Hematopoietic multipotent progenitor cell treated with erythropoietin and hydrocortisone succinate and interleukin-3 and kit ligand, for 4 days (in vitro differentiated cells): ENCODE data around the gene MAK.
"Not testable (repeated sequence)": the region's sequence is repeated elsewhere in the genome, so short reads cannot be mapped to it uniquely, and the experiment has no call there.

Source experiments
- DNase-seq: peaks from one replicate; pipeline ENCODE4 v3.0.0-alpha.2; 2015

MAK gene

DNA sequence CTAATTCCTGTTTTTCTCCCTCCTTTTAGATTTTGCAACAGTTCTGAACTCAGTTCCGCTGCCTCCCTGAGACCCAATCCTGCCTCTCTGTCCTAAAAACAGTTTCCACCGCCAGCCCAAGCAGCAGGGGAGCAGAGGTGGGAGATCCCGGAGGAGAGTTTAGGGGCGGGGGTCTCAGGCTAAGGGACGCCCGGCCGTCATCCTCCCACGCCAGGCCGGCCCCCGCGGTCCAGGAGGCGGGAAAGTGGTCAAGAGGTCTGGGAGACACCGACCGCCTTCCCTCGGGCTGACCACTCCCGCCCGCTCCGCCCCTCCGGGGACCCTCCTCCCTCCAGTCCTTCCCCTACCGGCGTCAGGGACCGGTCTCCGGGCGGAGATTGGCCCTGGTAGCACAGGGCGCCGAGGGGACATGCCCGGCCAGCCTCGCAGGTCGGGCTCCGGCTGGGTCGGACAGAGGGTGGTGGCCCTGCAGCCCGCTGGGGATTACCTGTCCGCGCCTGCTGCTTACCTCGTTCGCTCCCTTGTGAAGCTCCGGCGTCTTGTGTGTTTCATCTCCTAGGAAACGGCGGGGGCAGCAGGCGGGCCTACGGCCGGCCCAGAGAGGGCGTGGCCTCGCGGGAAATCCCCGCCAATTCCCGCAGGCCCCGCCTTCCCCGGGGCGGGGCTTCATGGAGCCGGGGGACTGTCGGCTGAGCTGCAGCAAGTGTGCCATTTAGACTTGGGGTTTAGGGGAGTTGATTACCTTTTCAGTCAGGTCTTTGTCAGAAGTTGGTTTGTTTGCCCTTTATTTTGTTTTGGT, at the start of gene MAK:
Gene MAK (minus strand): TSS at position 545 of the 799 bp plus-strand sequence. CDS start 7,891 bp downstream, outside the sequence.
- DNase-seq = peak; percentile 94

GRCh38 chr6:10886691-10887502, 48.6 kb upstream of the MAK start, which contains the start of gene SYCP2L:
SYCP2L (plus strand) TSS chr6:10887052; CDS start chr6:10887127, 75 bp downstream.
- peak; percentile 70 for DNase-seq

GRCh38 chr6:10886365-10886690, 48.0 kb upstream of the MAK start:
- not testable (repeated sequence) for DNase-seq

DNA sequence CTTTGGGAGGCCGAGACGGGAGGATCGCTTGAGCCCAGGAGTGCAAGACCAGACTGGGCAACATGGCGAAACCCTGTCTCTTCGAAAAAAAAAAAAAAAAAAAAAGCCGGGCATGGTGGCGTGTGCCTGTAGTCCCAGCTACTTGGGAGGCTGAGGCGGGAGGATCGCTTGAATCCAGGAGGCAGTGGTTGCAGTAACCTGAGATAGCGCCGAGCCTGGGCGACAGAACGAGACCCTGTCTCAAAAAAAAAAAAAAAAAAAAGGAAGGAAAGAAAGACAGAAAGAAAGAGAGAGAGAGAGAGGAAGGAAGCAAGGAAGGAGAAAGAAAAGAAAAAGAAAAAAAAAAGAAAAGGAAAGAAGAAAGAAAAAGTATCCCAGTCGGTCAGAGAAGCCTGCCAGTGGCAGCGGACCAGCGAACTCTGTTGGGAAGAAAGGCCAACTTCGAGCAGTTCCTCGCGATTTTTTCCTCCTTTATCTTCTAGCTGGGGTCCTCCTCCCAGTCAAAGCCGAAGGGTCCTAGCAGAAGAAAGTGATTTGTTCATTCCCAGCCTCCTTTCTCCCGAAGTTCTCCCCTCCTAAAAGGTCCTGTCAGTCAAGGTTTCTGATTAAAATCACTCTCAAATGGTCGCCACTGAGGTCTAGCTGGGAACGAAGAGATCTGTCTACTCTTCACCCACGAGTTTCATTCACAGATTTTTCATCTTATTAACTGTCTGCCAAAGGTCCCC, 46.1 kb upstream of the MAK start:
- DNase-seq = no peak

- DNase-seq = no peak
Measured at GRCh38 chr6:10883312-10884244, 45.2 kb upstream of the MAK start.

GRCh38 chr6:10882657-10883171, 44.4 kb upstream of the MAK start:
- DNase-seq = peak; percentile 34

- DNase-seq = not testable (repeated sequence)
Measured at GRCh38 chr6:10882253-10882630, 43.9 kb upstream of the MAK start.

DNA sequence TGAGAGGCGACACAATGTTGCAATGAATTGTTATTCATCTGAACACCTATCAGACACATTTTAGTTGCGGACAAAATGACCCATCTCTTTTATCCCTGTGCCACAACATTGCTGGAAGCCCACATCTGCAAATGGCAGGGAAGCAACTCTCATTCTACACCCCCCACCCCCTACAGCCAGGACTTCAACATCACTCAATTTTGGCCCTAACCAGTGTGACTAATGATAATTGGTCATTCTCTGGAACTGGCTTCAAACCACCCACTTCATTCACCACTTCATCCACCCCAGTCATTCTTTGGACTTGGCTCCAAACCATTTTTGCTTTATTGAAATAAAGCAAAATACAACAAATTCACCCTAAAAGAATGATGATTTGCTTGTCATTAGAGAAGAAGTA, 42.0 kb upstream of the MAK start:
- DNase-seq = no peak

DNA sequence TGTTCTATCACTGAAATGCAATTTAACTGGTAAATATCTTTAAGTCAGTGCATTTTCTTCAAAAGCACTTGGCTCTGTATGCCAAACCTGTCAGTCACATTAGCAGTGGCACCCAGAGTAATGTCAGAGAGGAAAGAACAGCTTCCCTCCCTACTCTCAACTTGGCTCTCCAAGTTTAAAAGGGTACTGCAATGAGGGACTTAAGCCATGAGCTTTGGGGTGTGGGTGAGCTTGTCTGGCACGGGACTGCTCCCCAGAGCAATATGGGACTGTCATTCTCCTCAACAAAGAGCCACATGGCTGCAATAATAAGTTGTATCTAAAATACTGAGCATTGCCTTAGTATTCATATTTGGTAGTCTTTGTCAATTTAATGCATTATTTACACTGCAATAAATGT, 39.5 kb upstream of the MAK start:
- DNase-seq = no peak

DNA sequence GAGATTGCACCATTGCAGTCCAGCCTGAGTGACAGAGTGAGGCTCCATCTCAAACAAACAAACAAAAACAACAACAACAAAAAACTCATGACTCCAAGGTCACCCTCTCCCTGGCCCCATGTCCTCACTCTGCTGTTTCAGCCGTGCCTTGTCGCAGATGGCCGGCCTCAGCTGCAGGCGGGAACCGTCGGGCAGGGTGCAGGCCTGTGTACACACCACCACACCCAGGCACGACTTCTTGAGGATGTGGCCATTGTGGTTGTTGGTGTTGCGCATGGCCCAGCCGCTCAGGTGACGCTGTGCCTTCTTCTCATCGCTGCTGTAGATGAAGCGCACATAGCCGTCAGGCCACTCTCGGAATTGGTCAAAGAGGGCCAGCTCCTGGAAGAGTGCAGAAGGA, 38.7 kb upstream of the MAK start:
- no peak for DNase-seq

- DNase-seq = no peak
Measured at GRCh38 chr6:10875026-10875425, 36.7 kb upstream of the MAK start.

GRCh38 chr6:10874207-10874606, 35.9 kb upstream of the MAK start:
- no peak for DNase-seq

DNA sequence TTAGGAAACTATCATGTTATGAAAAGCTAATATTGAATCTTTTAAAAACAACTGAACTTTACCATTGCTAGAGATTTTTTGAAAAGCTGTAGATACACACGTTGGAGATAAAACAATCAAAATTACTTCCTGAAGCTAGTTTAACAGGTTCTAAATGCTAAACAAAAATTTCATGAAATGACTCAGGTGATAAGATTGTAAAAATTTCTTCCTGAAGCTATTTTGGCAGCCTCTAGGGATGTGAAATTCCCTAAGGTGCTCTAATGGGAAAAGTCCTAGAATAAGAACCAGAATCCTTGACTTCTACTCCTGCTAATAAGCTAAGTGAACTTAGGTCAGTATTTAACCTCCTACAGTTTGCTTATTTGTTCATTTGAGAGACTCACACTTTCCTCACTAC, 35.0 kb upstream of the MAK start:
- DNase-seq = no peak

GRCh38 chr6:10867952-10868351, 29.6 kb upstream of the MAK start:
- no peak for DNase-seq

GRCh38 chr6:10866709-10867108, 28.4 kb upstream of the MAK start:
- DNase-seq = not testable (repeated sequence)

- DNase-seq = not testable (repeated sequence)
Measured at GRCh38 chr6:10863031-10863430, 24.7 kb upstream of the MAK start.

DNA sequence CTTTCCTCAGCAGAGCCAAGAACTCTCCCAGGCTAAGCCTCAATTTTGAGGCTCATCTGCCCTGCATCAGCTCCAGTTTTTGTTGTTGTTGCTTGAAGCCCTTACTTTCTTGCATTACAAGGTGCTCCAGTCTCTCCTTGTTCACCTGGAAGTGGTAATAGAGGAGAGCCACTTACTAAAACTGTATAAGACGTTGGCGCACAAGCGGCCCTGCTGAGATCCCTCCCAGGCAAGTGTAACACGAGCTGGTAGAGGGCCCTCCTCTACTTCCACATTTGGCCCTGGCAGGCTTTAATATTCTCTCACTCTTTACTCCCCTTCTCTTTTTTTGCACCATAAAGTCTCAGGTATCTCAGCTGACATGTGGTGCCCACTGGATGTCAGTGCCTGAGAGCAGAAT, 24.0 kb upstream of the MAK start:
- no peak for DNase-seq

- no peak for DNase-seq
Measured at GRCh38 chr6:10861086-10861485, 22.7 kb upstream of the MAK start.

DNA sequence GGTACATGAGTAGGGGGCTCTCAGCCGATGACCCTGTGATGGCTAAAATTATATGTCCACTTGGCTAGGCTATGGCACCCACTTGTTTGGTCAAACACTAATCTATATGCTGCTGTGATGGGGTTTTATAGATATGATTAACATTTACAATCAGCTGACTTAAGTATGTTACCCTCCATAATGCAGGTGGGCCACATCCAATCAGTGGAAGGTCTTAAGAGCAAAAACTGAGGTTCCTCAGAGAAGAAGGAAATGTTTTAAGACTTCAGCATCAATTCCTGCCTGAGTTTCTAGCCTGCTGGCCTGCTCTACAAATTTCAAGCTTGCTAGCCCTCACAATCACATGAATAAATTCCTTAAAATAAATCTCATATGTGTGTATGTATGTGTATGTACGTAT, 18.9 kb upstream of the MAK start:
- DNase-seq = no peak

DNA sequence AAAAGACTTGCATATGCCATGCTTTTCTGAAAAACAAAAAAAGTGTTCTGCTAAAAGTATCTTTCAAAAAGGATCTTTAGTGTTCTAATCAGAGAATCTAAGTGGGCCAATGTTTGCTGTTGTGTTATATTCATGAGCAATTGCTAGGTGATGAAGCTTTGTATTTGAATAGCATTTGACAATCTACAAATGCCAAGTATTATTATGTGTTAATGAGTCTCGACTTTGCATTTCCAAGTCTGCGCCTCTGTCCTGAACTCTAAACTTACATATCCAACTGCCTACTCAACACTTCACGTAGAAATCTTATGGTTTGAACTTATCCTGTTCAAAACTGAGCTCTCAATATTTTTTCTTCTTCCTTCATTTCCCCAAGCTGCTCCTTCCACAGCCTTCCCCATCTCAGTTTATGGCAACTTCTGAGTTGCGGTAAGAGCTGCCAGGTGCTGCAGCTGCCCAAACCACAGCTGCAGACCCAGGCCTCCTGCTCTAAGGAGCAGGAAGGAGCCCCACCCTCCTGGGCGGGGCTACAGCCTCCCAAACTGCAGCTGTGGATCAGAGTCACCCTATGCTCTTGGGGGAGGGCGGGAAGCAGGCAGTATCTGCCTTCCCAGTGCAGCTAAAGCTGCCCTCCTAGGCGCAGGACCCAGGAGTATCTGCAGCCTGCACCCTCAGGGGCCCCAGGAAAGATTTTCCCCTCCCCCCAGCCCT, 16.7 kb upstream of the MAK start:
- peak; percentile 24 for DNase-seq

DNA sequence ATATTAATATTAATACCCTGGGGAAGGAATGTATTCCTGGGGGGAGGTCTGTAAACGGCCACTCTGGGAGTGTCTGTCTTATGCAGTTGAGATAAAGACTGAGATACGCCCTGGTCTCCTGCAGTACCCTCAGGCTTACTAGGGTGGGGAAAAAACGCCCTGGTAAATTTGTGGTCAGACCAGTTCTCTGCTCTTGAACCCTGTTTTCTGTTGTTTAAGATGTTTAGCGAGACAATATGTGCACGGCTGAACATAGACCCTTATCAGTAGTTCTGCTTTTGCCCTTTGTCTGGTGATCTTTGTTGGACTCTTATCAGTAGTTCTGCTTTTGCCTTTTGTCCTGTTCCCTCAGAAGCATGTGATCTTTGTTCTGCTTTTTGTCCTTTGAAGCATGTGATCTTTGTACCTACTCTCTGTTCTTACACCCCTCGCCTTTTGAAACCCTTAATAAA, 15.5 kb upstream of the MAK start:
- DNase-seq = peak; percentile 76
